Liver (tissue), 9 donors: ENCODE measurements around the gene MAGEA4. TPM values are rescaled to one million over a fixed set of nuclear protein-coding genes. Genes with fewer than 3 reads are reported as not detected.

Experiments used
- DNase-seq: peaks from one replicate; pipeline ENCODE4 v3.0.0-alpha.2; 2017; ENCODE audit warnings: low spot score
- H3K27ac ChIP-seq, 2 donors: one replicate each; pipeline ENCODE4 v1.7.0; 2013; ENCODE audit warnings: inconsistent platforms in 2 of 2, low read length in 2 of 2, control low read depth in 1 of 2, low read depth in 1 of 2, mild to moderate bottlenecking in 1 of 2
- H3K27me3 ChIP-seq, 4 donors: one replicate each; pipeline versions ENCODE4 v1.6.1 to v1.7.0; 2013; ENCODE audit warnings: low read length in 3 of 4, inconsistent platforms in 1 of 4, mild to moderate bottlenecking in 1 of 4, moderate library complexity in 1 of 4; ENCODE audit not compliant: control insufficient read depth in 4 of 4, insufficient read depth in 4 of 4
- H3K36me3 ChIP-seq, 4 donors: one replicate each; pipeline versions ENCODE4 v1.6.1 to v1.7.0; 2013; ENCODE audit warnings: low read length in 3 of 4, mild to moderate bottlenecking in 3 of 4, low read depth in 1 of 4, moderate library complexity in 1 of 4; ENCODE audit not compliant: control insufficient read depth in 4 of 4, insufficient read depth in 3 of 4
- H3K4me1 ChIP-seq, 4 donors: one replicate each; pipeline versions ENCODE4 v1.6.1 to v1.7.0; 2013; ENCODE audit warnings: low read length in 3 of 4, mild to moderate bottlenecking in 3 of 4, moderate library complexity in 1 of 4; ENCODE audit not compliant: control insufficient read depth in 4 of 4, insufficient read depth in 4 of 4
- H3K4me3 ChIP-seq, 3 donors: one replicate each; pipeline versions ENCODE4 v1.6.1 to v1.7.0; 2013; ENCODE audit warnings: low read length in 3 of 3, control low read depth in 1 of 3, low read depth in 1 of 3, mild to moderate bottlenecking in 1 of 3
- H3K9ac ChIP-seq, 2 donors: one replicate each; pipeline ENCODE4 v1.7.0; 2013; ENCODE audit warnings: low read length in 2 of 2, mild to moderate bottlenecking in 2 of 2, moderate library complexity in 2 of 2, control low read depth in 1 of 2, low read depth in 1 of 2
- H3K9me3 ChIP-seq, 4 donors: one replicate each; pipeline versions ENCODE4 v1.6.1 to v1.7.0; 2013; ENCODE audit warnings: low read length in 3 of 4; ENCODE audit not compliant: control insufficient read depth in 4 of 4
- EGR1 ChIP-seq, 2 donors: IDR thresholded peaks; 2 replicates each; pipeline ENCODE4 v1.6.1; 2016 to 2018; ENCODE audit warnings: antibody characterized with exemption in 2 of 2, low read depth in 2 of 2
- FOXA1 ChIP-seq: IDR thresholded peaks from 2 replicates; pipeline ENCODE4 v1.6.1; 2016; ENCODE audit warnings: antibody characterized with exemption
- FOXA2 ChIP-seq: IDR thresholded peaks from 2 replicates; pipeline ENCODE4 v1.6.1; 2016; ENCODE audit warnings: antibody characterized with exemption
- GABPA ChIP-seq, 2 donors: IDR thresholded peaks in 1 of 2; conservative IDR thresholded peaks in 1 of 2; 2 replicates each; pipeline ENCODE4 v1.6.1; 2016; ENCODE audit warnings: antibody characterized with exemption in 2 of 2, mild to moderate bottlenecking in 1 of 2, moderate library complexity in 1 of 2
- HNF4A ChIP-seq, 2 donors: conservative IDR thresholded peaks; 2 replicates each; pipeline ENCODE4 v1.6.1; 2016; ENCODE audit warnings: antibody characterized with exemption in 2 of 2, mild to moderate bottlenecking in 2 of 2
- HNF4G ChIP-seq: IDR thresholded peaks from 2 replicates; pipeline ENCODE4 v1.6.1; 2016; ENCODE audit warnings: antibody characterized with exemption
- JUND ChIP-seq, 2 donors: IDR thresholded peaks; 2 replicates each; pipeline ENCODE4 v1.6.1; 2016; ENCODE audit warnings: antibody characterized with exemption in 2 of 2
- NR2F2 ChIP-seq: IDR thresholded peaks from 2 replicates; pipeline ENCODE4 v1.6.1; 2016; ENCODE audit warnings: antibody characterized with exemption
- RAD21 ChIP-seq, 2 donors: IDR thresholded peaks; 2 replicates each; pipeline ENCODE4 v1.6.1; 2016; ENCODE audit warnings: antibody characterized with exemption in 2 of 2, mild to moderate bottlenecking in 2 of 2
- RXRA ChIP-seq, 2 donors: IDR thresholded peaks; 2 replicates each; pipeline ENCODE4 v1.6.1; 2017 to 2018; ENCODE audit warnings: antibody characterized with exemption in 2 of 2, mild to moderate bottlenecking in 1 of 2
- SP1 ChIP-seq: IDR thresholded peaks from 2 replicates; pipeline ENCODE4 v1.6.1; 2018; ENCODE audit warnings: antibody characterized with exemption, mild to moderate bottlenecking
- TAF1 ChIP-seq: conservative IDR thresholded peaks from 2 replicates; pipeline ENCODE4 v1.6.1; 2016; ENCODE audit warnings: antibody characterized with exemption, mild to moderate bottlenecking
- YY1 ChIP-seq: IDR thresholded peaks from 2 replicates; pipeline ENCODE4 v1.6.1; 2016; ENCODE audit warnings: antibody characterized with exemption, mild to moderate bottlenecking
- WGBS: extraction: QIAGEN DNeasy Blood & Tissue Kit; methylation state at CpG from one replicate; pipeline ENCODE4 v1.1.7; 2013; 5-methylcytosine and 5-hydroxymethylcytosine counted together
- polyA plus RNA-seq, 2 donors: library from polyadenylated mRNA; stranded (reverse) in 1 of 2; unstranded in 1 of 2; fragments of 200-250 nt in 1 of 2; fragments of >200 nt in 1 of 2; fragmentation: Nextera tagmentation in 1 of 2; extraction: Ambion mirVana in 1 of 2; gene quantifications; one replicate each; pipeline versions ENCODE4 v1.2.1 to v1.2.3, GENCODE V29; 2013 to 2015
- total RNA-seq, 2 donors: library from RNA; depleted of rRNA; stranded (reverse); fragments of >200 nt; gene quantifications; one replicate each; pipeline ENCODE4 v1.2.3, GENCODE V29; 2014
- TF ChIP-seq, protein P1 (sequence below): IDR thresholded peaks from 2 replicates; pipeline ENCODE4 v1.6.1; 2016; ENCODE audit warnings: antibody characterized with exemption
- TF ChIP-seq, protein P2 (sequence below): fragments of 150-350 bp; IDR thresholded peaks from 2 replicates; pipeline ENCODE4 v1.5.1; 2017; ENCODE audit warnings: improper control_type of control experiment, low read depth, low read length; ENCODE audit not compliant: missing input control
- TF ChIP-seq, protein P3 (sequence below): IDR thresholded peaks from 2 replicates; pipeline ENCODE4 v1.6.1; 2016; ENCODE audit warnings: antibody characterized with exemption
- TF ChIP-seq, protein P4 (sequence below): IDR thresholded peaks from 2 replicates; pipeline ENCODE4 v1.6.1; 2016; ENCODE audit warnings: antibody characterized with exemption, mild to moderate bottlenecking
- TF ChIP-seq, protein P5 (sequence below): IDR thresholded peaks from 2 replicates; pipeline ENCODE4 v1.6.1; 2016; ENCODE audit warnings: antibody characterized with exemption
- donor health status: healthy.
- donor health status: healthy.
- donor health status: healthy.
- donor health status: healthy.
- donor health status: healthy.

Gene MAGEA4
- total and polyA plus RNA-seq, 4 donors: not detected

DNA sequence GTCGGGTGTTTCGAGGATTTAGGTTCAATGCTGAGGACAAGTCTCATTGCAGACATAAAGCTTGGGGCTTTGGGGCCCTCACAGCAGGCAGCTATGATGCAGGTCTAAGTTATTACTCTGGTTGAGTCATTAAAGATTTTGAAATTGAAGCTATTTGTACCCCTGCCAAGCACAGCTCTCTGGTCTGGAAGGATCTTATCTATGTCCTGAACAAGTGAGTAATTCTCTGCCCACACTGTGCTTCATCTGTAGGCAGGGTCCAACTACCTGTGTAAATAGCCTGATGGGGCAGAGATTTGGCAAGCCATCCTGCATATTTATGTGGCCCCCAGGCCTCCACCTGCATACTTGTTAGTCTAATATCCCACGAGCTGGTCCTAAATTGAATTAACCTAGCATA, 41.4 kb upstream of the MAGEA4 start:
- H3K4me3 ChIP-seq: no peak overlapping the region
- TF ChIP-seq EGR1 (IDR thresholded peaks at IDR 0.05; ENCODE audit: low read depth in 2 of 2): no peak
- TF ChIP-seq HNF4A (conservative IDR thresholded peaks at IDR 0.05): no peak
- TF ChIP-seq RAD21 (IDR thresholded peaks at IDR 0.05): no peak
- no peaks in the 10 kb centered on the region for H3K36me3 ChIP-seq
- H3K4me1 ChIP-seq: no peaks in the 10 kb centered on the region
- WGBS: 77% methylated on average over 3 of the region's 3 CpGs
- H3K9ac ChIP-seq: no peak overlapping the region
- H3K9me3 ChIP-seq: peaks cover 0 to 4% (median 0%) of the 10 kb centered on the region in 4 donors
- H3K27me3 ChIP-seq: no peaks in the 10 kb centered on the region
- H3K27ac ChIP-seq: no peak overlapping the region
- no peak for DNase-seq

DNA sequence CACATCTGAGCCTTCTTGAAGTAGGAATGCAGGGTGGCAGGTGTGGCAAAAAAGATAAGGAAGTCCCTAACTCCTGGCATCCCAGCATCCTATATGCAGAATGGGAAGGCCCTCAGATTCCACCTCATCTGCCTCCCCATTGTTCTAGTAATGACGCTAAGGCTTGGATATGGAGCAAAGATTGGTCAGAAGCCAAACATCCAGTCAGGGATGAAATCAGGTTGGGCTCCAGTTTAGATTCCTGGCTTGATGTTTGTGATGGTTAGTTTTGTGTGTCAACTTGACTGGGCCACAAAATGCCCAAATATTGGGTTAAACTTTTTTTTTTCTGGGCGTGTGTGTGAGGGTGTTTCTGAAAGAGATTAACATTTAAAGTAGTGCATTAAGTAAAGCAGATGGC, 39.6 kb upstream of the MAGEA4 start:
- WGBS: 57% methylated on average over 2 of the region's 2 CpGs

More for the DNA sequence above, 39.6 kb upstream of the MAGEA4 start:
- Histone ChIP-seq H3K36me3 (no peaks in the 10 kb centered on the region), H3K9me3 (no peaks in the 10 kb centered on the region), H3K4me1 (no peaks in the 10 kb centered on the region), H3K9ac (no peak overlapping the region), H3K4me3 (no peak overlapping the region), H3K27ac (no peak overlapping the region), H3K27me3 (no peaks in the 10 kb centered on the region)
- TF ChIP-seq TAF1 (no peak), HNF4G (no peak), SP1 (no peak), FOXA1 (no peak), NR2F2 (no peak), HNF4A (conservative IDR thresholded peaks at IDR 0.05) (no peak), FOXA2 (no peak), YY1 (no peak), RXRA (IDR thresholded peaks at IDR 0.05) (no peak), RAD21 (IDR thresholded peaks at IDR 0.05) (no peak), EGR1 (IDR thresholded peaks at IDR 0.05; ENCODE audit: low read depth in 2 of 2) (no peak), GABPA (IDR thresholded peaks at IDR 0.05 in 1 of 2, conservative IDR thresholded peaks at IDR 0.05 in 1 of 2) (no peak), JUND (IDR thresholded peaks at IDR 0.05) (no peak)
- TF ChIP-seq, protein P1, sequence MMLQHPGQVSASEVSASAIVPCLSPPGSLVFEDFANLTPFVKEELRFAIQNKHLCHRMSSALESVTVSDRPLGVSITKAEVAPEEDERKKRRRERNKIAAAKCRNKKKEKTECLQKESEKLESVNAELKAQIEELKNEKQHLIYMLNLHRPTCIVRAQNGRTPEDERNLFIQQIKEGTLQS: no peak
- TF ChIP-seq, protein P2, sequence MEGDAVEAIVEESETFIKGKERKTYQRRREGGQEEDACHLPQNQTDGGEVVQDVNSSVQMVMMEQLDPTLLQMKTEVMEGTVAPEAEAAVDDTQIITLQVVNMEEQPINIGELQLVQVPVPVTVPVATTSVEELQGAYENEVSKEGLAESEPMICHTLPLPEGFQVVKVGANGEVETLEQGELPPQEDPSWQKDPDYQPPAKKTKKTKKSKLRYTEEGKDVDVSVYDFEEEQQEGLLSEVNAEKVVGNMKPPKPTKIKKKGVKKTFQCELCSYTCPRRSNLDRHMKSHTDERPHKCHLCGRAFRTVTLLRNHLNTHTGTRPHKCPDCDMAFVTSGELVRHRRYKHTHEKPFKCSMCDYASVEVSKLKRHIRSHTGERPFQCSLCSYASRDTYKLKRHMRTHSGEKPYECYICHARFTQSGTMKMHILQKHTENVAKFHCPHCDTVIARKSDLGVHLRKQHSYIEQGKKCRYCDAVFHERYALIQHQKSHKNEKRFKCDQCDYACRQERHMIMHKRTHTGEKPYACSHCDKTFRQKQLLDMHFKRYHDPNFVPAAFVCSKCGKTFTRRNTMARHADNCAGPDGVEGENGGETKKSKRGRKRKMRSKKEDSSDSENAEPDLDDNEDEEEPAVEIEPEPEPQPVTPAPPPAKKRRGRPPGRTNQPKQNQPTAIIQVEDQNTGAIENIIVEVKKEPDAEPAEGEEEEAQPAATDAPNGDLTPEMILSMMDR: no peak
- TF ChIP-seq, protein P3, sequence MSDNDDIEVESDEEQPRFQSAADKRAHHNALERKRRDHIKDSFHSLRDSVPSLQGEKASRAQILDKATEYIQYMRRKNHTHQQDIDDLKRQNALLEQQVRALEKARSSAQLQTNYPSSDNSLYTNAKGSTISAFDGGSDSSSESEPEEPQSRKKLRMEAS: no peak
- TF ChIP-seq, protein P4, sequence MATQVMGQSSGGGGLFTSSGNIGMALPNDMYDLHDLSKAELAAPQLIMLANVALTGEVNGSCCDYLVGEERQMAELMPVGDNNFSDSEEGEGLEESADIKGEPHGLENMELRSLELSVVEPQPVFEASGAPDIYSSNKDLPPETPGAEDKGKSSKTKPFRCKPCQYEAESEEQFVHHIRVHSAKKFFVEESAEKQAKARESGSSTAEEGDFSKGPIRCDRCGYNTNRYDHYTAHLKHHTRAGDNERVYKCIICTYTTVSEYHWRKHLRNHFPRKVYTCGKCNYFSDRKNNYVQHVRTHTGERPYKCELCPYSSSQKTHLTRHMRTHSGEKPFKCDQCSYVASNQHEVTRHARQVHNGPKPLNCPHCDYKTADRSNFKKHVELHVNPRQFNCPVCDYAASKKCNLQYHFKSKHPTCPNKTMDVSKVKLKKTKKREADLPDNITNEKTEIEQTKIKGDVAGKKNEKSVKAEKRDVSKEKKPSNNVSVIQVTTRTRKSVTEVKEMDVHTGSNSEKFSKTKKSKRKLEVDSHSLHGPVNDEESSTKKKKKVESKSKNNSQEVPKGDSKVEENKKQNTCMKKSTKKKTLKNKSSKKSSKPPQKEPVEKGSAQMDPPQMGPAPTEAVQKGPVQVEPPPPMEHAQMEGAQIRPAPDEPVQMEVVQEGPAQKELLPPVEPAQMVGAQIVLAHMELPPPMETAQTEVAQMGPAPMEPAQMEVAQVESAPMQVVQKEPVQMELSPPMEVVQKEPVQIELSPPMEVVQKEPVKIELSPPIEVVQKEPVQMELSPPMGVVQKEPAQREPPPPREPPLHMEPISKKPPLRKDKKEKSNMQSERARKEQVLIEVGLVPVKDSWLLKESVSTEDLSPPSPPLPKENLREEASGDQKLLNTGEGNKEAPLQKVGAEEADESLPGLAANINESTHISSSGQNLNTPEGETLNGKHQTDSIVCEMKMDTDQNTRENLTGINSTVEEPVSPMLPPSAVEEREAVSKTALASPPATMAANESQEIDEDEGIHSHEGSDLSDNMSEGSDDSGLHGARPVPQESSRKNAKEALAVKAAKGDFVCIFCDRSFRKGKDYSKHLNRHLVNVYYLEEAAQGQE: no peak
- TF ChIP-seq, protein P5, sequence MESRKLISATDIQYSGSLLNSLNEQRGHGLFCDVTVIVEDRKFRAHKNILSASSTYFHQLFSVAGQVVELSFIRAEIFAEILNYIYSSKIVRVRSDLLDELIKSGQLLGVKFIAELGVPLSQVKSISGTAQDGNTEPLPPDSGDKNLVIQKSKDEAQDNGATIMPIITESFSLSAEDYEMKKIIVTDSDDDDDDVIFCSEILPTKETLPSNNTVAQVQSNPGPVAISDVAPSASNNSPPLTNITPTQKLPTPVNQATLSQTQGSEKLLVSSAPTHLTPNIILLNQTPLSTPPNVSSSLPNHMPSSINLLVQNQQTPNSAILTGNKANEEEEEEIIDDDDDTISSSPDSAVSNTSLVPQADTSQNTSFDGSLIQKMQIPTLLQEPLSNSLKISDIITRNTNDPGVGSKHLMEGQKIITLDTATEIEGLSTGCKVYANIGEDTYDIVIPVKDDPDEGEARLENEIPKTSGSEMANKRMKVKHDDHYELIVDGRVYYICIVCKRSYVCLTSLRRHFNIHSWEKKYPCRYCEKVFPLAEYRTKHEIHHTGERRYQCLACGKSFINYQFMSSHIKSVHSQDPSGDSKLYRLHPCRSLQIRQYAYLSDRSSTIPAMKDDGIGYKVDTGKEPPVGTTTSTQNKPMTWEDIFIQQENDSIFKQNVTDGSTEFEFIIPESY: no peak
- DNase-seq: no peak
